Keratinocyte (primary cell): ENCODE data around the gene SLC13A3.

Experiments used
- EZH2 ChIP-seq: IDR thresholded peaks from one replicate; pipeline ENCODE4 v1.6.1; 2012; ENCODE audit warnings: inconsistent platforms, mild to moderate bottlenecking, low read length, moderate library complexity
- TF ChIP-seq, protein P1 (sequence below), 3 experiments: IDR thresholded peaks in 1 of 3; conservative IDR thresholded peaks in 1 of 3; optimal IDR thresholded peaks in 1 of 3; 2 replicates in 2 of 3; 3 replicates in 1 of 3; pipeline versions ENCODE3 to v1.5.1; 2011; ENCODE audit warnings: low read length in 3 of 3, mild to moderate bottlenecking in 3 of 3, moderate library complexity in 2 of 3, control low read depth in 1 of 3, inconsistent platforms in 1 of 3; ENCODE audit not compliant: insufficient read depth in 2 of 3; ENCODE audit errors: extremely low read depth in 1 of 3

DNA sequence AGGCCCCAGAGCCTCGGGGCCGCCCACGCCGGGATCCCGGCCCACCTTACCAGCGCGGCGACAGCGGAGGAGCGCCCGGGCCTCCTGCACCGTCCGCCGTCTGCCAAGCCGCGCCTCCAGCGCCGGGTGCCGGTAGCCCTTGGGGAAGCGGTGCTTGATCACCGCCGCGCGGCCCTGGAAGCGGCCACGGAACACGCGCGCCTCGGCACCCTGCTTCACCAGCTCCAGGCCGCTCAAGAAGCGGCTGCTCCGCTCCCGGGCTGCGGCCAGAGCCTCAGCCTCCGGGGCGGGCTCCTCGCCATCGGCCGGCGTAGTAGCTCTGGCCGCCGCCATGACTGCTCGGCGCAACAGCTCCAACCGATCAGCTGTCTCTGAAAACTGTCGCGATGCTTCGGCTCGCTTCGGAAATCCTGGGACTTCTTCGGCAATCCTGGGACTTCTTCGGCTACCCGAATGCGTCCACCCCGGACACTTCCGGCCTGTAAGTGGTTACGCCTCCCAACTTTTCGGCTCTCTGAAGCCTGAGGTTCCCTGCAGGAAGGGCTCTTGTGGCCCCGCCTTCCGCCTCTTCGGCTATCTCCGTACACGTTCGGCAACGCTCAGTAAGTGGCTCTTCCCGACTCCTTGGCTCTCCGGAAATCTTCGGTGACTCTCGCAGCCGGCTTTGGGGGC is 38.0 kb upstream of the SLC13A3 start, which contains the start of gene TP53RK:
- TF ChIP-seq EZH2, result no peak
- TF ChIP-seq, protein P1, sequence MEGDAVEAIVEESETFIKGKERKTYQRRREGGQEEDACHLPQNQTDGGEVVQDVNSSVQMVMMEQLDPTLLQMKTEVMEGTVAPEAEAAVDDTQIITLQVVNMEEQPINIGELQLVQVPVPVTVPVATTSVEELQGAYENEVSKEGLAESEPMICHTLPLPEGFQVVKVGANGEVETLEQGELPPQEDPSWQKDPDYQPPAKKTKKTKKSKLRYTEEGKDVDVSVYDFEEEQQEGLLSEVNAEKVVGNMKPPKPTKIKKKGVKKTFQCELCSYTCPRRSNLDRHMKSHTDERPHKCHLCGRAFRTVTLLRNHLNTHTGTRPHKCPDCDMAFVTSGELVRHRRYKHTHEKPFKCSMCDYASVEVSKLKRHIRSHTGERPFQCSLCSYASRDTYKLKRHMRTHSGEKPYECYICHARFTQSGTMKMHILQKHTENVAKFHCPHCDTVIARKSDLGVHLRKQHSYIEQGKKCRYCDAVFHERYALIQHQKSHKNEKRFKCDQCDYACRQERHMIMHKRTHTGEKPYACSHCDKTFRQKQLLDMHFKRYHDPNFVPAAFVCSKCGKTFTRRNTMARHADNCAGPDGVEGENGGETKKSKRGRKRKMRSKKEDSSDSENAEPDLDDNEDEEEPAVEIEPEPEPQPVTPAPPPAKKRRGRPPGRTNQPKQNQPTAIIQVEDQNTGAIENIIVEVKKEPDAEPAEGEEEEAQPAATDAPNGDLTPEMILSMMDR (optimal IDR thresholded peaks at IDR 0.05 in 1 of 3, IDR thresholded peaks at IDR 0.05 in 1 of 3, conservative IDR thresholded peaks at IDR 0.05 in 1 of 3; ENCODE audit: extremely low read depth in 1 of 3, insufficient read depth in 2 of 3, low read length in 3 of 3), result peak in 1 of 3 experiments; percentile 37
